Measurements from ENCODE around the gene KCNQ4.

DNA sequence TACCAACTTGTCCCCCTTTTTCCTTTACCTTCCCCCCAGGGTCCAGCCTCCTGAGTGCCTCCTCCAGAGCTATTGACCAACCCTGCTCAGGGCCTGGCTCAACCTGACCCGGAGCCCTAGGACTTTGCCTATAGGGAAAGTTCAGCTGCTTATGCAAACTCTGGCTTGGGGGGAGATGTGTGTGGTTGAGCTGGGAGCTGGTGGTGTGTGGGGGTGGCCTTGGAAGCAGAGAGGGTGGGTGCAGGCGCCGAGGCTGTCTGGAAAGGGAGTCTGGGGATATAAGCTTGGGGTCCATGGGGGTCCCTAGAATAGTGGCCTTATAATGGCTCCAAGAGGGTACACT is 14.1 kb downstream of the KCNQ4 start:
- TF ChIP-seq, protein P1, sequence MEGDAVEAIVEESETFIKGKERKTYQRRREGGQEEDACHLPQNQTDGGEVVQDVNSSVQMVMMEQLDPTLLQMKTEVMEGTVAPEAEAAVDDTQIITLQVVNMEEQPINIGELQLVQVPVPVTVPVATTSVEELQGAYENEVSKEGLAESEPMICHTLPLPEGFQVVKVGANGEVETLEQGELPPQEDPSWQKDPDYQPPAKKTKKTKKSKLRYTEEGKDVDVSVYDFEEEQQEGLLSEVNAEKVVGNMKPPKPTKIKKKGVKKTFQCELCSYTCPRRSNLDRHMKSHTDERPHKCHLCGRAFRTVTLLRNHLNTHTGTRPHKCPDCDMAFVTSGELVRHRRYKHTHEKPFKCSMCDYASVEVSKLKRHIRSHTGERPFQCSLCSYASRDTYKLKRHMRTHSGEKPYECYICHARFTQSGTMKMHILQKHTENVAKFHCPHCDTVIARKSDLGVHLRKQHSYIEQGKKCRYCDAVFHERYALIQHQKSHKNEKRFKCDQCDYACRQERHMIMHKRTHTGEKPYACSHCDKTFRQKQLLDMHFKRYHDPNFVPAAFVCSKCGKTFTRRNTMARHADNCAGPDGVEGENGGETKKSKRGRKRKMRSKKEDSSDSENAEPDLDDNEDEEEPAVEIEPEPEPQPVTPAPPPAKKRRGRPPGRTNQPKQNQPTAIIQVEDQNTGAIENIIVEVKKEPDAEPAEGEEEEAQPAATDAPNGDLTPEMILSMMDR (IDR thresholded peaks at IDR 0.05; ENCODE audit: low read depth, low read length): no peak
- TF ChIP-seq EZH2phosphoT487 (IDR thresholded peaks at IDR 0.05; ENCODE audit: low read depth): no peak
